HG03025 (cell line): ENCODE measurements around the gene MSANTD2.

Experiments used
- ATAC-seq: cut with Tn5 transposase; IDR thresholded peaks from one replicate; pipeline ENCODE4 v1.9.1; 2021; ENCODE audit warnings: mild to moderate bottlenecking, moderate library complexity; ENCODE audit not compliant: unreplicated experiment, low FRiP score

The MSANTD2 gene

DNA sequence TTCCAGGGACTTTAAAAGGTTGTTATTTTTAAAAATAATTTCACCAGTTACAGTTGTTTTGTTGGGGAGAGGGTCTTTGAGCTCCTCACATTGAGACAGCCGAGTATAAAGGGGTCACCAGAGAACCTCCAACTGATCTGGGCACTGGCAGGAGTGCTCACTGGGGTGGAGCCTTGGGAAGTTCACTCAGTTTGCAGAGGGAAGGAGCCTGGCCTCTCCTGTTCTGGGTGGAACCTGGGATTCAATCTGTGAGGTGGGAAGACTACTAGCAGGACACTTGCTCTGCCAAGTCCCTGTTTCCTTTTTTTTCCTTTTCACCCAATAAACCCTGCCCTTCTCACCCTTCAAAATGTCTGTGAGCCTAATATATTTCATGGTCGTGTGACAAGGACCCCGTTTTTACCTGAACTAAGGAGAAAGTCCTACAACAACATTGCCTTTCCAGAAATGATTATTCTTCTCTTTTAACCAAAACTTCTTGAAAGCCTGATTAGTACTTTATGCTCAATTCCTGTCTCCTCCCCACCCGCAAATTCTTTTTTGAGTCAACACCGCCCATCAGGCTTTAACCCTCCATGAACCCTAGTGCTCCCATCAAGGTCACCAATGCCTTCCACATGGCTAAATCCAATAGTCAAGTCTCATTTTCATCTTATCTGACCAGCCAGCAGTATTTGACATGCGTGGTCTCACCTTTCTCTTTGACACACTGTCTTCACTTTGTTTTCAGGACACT lies 22.0 kb upstream of the MSANTD2 start:
- ATAC-seq, result no peak

DNA sequence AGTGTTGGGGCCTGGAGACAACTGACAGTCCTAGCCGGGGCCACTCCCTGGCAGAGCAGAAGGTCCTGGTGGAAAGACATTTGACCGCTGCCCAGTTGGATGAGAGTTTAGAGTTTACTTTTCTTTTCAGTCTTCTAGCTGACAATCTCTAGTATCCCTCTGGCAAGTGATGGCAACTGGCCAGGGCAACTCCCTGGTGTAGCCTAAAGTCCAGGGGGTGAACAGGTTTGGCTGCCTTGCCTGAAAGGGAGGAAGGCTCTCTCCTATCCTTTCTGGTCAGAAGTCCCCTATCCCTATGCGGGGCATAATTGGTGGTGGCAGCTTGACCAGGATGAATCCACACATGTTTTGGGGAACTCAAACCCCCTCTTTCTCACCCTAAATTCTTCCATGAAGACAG lies 16.8 kb upstream of the MSANTD2 start:
- no peak for ATAC-seq

DNA sequence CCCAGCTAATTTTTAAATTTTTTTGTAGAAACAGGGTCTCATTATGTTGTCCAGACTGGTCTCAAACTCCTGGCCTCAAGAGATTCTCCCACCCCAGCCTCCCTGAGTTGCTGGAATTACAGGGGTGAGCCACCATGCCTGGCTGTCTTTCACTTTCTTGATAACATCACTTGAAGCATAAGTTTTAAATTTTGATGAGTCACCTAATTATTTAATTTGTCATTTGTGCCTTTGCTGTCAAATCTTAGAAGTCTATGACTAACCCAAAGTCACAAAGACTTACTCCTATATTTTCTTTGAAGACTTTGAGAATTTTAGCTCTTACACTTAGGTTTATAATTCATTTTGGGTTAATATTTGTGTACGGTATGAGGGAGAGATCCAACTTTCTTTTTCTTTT lies 14.5 kb upstream of the MSANTD2 start:
- ATAC-seq, result no peak

DNA sequence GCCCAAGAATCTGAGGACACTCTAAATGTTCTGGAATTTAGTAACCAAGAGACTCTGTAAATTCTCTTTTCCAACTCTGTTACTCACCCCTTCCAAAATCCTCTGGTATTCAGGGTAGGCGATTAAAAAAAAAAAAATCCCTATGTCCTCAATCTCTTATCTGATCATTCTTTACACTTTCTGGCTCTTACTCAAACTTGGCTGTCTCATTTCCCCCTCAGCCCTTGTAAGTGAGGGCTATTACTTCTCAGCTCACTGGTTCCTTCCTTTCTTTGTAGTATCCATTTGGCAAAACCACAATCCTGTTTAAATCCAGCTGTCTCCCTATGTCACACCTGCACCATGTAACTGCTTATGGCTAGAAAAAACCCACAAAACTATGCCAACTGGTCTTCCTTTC lies 12.7 kb upstream of the MSANTD2 start:
- no peak for ATAC-seq

DNA sequence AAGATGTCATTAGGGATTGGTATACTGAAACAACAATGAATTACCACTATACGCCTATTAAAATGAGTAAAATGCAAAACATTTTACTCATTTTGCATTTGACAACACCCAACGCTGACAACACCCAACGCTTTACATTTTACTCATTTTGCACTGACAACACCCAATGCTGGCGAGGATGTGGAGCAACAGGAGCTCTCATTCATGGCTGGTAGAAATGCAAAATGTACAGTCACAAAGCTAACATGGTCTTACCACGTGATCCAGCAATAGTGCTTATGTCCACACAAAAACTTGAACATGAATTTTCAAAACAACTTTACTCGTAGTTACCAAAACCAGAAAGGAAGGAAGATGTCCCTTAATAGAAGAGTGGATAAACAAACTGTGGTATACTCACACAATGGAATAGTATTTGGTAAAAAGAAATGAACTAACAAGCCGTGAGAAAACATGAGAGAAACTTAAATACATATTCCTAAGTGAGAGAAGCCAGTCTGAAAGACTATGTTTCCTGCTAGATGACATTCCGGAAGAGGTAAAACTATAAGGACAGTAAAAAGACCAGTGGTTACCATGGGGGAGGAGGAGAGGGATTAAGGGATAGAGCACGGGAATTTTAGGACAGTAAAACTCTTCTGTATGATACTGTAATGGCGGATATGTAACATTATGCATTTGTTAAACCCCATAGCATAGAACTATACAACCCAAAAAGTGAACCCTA lies 11.4 kb upstream of the MSANTD2 start:
- no peak for ATAC-seq

DNA sequence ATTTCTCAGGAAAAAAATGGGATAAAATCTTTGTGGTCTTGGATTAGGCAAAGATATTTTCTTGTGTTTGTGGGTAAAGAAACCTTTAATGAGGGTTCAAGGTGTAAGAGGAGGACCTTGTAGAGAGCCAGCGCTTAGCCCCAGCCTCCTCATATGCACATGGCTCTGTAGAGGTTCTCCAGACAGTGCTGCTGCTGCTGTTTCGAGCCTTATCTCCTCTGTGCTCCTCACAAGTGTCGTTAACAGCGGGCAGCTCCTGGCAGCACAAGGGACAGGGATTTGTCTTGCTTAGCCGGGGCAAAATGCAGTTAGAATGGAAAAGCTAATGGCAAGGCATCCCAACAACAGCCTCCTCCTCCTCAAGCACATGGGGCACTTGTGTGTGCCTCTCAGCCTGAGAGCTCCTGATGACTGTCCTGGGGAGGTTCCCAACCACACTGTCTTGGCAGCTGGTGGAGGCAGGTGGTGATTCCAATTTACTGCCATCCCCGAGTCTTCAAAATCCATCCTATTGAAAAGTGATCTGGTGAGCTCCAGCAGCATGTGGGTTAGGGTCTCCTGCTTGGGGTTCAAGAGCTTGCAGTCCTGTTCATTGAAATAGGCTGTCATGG lies 7.6 kb upstream of the MSANTD2 start:
- no peak for ATAC-seq

DNA sequence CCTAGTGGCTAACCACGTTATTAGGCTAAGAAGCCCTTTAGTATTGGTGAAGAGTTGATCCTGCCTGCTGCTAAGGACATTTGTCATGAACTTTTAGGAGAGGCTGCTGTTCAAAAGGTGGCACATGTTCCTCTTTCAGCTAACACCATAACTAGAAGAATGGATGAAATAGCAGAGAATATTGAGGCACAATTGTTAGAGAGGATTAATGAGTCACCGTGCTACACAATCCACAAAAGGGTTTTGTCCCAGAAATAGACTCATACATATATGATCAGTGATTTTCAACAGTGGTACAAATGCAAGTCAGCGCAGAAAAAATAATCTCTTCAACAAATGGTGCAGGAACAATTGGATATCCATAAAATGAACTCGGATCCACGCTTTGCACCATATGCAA lies 7.0 kb upstream of the MSANTD2 start:
- ATAC-seq, result no peak

DNA sequence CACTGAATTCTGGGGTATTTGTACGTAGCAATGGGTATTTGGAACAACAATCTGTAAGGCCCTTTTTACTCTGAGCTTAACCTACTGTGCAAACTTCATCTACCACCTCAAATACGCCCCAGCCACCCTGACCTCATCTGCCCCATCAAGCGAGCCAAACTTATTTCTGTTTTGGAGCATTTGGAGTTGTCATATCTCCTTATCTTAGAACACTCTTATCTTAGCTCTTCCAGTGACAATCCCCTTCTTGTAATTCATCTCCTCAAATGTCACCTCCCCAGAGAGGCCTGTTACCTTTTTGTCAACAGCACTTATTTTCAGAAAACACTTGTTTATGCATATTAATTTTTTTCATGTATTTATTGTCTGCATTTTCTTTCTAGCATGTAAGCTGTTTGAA lies 4.7 kb upstream of the MSANTD2 start:
- ATAC-seq, result no peak

DNA sequence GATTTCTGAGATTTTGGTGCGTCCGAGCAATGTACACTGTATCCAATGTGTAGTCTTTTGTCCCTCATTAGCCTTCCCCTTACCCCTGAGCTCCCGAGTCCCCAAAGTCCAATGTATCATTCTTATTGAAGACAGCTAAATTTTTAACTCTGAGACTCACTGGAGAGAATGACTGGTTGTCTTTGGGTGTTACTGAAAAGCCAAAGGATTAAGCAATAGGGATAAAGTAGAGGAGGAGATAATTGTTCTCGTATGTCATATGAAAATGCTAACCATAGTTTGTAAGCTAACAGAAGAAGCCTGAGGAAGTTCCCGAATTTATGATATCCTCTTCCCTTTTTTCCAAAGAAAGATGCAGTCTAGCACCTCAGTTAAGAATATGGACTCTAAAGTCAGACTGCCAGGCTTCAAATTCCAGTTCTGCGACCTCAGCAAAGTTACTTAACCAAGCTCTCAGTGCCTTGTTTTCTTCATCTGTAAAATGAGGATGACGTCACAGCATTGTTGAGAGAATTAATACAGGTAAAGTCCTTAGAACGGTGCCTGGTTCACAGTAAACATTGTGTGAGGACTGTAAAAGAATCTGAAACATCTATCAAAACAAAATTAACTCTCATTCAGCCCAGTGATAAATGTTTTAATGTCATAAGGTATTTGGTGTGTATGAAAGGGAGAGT lies 1.6 kb upstream of the MSANTD2 start:
- no peak for ATAC-seq

DNA sequence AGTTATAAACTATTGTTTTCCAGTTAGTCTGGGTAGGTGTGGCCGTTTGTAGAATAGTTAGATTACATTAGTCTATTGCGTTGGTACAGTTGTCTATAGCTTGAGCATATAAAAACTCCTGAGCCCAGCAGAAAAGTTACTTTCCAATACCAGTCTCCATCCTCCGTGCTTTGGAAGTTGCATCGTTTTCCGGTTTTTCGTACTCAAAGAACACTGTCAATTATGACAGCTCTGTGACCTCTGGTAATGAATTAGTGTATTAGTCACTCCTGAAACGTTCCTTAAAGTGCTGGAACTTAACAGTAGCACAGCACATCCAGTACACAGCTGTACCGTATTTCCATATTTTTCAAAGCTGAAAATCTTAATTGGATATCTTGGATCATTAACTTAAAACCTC lies 808 bp upstream of the MSANTD2 start:
- ATAC-seq, result no peak

DNA sequence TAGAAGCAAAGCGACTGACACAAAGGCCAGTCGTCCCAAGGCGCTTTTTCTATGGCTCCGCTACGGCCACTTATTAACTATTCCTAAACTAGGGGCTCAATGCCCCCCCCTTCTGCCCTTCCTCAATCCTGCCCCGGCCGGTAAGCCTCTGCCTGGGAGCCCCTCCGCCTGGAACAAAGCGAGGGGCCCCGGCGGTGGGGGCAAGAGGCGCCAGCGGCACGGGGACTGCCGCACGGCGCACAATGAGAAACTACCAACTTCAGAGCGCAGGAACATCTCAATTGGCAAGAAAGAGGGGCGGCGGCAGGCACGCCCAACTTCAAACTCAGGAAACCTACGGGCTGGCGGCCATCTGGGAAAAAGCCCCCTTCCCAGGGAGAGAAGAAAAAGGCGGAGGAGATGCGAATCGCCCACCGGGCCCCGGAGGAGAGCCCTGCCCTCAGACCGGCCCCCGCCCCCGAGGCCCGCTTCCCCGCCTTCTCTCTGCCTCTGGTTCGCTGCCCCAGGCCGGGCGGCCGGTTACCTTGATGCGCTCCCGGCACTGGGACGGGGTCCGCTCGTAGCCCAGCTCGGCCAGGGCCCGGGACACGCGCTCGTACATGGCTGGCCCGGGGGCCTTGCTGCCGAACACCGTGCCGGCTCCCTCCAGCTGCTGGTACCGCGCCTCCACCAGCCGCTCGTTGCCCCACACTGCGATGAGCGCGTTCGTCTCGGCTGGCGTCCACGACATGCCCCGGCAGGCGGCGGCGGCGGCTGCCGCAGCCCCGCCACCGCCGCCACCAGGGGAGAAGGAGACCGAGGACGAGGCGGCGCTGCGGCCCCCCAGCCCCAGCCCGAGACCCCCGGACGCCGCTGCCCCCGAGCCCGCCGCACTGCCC lies 619 bp downstream of the MSANTD2 start:
- peak; percentile 39 for ATAC-seq

DNA sequence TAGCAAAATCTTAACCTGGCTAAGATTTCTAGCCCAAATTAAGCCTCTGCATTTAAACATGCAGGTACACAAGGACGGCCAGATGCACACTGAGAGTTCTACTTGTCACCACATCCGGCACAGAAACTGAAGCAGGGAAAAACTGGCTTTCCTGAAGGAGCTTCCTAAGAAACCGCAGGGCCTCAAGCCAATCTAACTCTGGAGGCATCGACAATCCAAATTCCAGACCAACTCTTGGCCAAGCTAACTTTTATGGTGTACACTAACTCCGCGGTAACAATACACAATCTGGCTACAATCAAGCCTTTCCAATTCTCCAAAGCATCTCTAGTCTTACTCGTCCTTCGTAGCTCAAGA lies 1.2 kb downstream of the MSANTD2 start:
- no peak for ATAC-seq

DNA sequence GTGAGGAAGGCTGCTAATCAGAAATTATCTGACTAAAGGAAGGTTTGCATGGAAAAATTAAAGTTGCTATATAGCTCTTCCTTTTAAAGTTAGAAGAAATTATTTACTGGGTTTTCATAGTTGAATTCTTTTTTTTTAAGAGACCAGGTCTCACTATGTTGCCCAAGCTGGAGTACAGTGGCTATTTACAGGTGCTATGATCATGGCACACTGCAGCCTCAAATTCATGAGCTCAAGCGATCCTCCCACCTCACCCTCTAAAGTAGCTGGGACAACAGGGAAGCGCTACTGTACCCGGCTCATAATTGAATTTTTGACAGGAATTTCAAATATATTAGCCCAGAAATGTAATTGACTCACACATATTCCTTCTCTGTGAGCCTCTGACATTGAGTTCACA lies 3.9 kb downstream of the MSANTD2 start:
- ATAC-seq, result no peak

DNA sequence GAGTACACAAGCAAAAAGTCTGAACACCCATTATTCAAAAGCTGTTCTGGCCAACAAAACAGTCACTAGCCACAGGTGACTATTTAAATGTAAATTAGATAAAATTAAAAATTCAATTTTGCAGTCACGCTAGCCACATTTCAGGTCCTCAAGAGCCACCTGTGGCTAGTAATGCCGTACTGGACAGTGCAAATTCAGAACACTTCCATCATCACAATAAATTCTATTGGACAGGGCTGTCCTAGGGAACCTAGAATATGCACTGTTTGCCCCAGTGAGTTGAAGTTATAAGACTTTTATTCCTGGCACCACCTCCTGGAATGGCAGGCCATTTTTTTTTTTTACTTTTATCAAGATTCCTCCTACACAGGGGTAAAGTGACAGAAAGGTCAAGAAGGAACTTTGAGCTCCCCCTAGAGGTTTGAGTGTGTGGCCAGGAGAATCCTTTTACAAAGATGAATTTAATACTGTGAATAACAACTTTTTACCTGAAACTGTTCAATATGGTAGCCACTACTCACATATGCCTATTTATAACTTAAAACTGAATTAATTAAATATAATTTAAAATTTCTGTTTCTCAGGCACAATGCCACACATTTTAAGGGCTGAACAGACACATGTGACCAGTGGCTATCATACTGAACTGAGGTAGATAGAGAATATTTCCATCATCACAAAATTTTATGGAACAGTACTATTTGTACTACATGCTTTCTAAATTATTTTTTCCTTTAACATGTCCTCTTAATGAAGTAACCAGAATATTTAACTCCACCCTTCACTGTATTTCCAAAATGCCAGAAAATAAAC lies 6.5 kb downstream of the MSANTD2 start:
- ATAC-seq, result no peak

DNA sequence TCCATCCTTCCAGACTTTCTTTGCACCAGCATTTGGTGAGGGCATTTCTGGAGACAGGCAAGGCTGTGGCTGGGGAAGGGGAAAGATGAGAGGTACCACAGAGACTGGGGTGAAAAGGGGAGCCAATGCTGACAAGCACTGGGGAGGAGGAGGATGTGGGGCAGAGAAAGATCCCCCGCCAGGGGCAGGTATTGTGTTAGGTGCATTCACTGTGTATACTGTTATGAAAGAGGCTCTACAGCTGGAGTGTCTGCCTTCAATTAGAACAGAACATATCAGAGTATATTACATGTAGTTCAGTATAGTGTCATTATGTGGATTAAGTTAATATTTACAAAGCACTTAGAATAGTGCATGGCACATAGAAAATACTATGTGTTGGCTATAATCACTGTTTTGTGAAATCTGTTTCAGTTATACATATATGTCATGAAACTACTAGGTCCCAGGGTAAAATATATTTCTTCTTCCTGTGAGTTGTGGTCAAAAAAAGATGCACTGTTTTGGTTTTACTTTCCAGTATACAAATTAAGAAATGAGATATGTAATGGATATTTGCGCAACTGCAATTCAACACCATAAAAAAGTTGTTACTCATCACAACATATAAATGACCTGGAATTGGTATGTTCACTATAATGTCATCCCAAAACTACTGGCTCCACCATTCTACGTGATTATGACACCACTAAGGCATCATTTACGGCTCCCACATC lies 8.4 kb downstream of the MSANTD2 start:
- peak; percentile 67 for ATAC-seq

DNA sequence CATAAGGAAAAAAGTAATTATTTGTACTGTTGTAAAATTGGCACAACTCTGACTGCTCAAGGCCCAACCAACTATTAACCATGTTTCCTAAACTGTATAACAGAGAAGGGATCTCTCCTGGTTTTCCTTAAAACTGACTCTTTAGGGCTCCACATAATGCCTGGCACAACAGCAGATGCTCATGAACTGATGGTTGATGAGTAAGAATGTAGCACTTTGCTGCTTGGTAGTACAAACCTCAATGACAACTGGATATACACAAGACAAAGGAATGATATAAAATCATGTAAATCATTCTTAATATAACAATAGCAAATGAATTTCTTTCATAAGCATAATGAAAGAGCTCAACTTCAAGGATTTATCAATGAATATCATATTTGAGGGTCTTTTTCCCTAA lies 11.7 kb downstream of the MSANTD2 start:
- ATAC-seq, result no peak

DNA sequence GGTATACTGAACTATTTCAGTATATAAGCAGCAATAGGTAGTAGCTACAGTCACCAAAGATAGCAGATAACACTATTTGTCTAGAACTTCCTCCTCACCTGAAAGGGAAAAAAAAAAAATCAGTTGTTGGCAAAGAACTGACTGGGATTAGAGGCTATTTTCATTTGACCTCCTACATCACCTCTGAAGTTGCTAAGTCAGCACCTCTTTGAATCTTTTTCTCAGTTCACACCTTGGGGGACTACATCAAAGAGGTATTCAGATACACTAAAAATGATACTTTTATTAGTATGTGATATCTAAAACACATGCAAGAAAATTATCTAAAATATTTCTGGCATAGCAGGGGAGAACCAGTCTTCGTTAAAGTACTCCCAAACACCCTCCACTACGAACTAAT lies 16.2 kb downstream of the MSANTD2 start:
- ATAC-seq, result no peak

DNA sequence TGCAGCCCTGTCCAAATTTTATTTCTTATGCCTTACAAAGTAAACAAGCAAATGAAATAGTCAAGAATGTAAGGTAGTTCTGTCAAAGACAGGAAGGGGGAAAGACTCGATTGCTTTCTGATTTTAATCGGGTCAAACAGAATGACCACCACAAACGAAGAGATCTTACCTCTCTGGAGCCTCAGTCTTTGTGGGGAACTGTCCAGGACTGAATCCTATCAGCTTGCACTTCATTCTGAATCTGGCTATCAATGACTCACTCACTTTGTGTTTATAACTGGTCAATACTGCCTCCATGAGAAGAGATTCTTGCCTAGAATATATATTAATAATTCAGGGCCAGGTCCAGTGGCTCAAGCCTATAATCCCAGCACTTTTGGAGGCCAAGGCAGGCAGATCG lies 17.2 kb downstream of the MSANTD2 start:
- no peak for ATAC-seq

DNA sequence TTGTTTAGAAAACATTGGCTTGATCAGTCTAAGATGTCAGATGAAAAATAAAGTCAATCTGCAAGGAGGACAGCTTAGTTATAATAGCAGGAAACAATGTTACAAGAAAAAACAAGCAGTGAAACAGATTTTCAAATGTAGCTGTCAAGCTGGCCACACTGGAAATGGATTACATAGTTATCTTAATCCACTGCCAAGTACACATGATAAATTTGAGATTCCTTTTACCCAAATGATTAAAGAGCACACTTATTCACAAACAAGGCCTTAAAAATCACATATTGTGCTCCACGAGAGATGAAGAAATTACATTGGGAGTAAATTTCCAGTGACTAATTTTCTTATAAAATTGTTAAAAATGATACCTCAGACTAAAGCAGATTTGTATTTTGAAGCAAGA lies 20.6 kb downstream of the MSANTD2 start:
- no peak for ATAC-seq
